ENCODE results near the gene EDN3. TPM values are rescaled to one million over a fixed set of nuclear protein-coding genes. Genes with fewer than 3 reads are reported as not detected.

Gene EDN3
- total RNA-seq, 1 donor from 2014 or later = not detected

DNA sequence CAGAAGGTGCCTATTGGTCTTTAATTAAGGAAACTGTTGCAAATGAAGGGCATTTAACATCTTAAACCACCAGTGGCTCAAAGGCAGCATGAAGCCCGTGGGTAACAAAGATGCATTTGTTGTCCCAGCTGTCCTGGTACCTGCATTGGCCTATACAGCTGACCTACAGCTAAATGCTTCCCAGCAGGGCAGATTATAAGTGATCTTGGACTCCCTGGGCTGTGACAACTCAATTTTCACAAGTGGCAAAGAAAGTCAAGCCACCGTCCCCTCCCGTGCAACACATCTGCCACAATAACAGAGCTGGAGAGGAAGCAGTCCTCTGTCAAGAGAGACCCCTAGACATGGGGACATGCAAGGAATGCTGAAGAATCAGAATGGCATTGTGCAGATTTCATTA is 31.5 kb upstream of the EDN3 start:
- TF ChIP-seq, protein P1, sequence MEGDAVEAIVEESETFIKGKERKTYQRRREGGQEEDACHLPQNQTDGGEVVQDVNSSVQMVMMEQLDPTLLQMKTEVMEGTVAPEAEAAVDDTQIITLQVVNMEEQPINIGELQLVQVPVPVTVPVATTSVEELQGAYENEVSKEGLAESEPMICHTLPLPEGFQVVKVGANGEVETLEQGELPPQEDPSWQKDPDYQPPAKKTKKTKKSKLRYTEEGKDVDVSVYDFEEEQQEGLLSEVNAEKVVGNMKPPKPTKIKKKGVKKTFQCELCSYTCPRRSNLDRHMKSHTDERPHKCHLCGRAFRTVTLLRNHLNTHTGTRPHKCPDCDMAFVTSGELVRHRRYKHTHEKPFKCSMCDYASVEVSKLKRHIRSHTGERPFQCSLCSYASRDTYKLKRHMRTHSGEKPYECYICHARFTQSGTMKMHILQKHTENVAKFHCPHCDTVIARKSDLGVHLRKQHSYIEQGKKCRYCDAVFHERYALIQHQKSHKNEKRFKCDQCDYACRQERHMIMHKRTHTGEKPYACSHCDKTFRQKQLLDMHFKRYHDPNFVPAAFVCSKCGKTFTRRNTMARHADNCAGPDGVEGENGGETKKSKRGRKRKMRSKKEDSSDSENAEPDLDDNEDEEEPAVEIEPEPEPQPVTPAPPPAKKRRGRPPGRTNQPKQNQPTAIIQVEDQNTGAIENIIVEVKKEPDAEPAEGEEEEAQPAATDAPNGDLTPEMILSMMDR (conservative IDR thresholded peaks at IDR 0.05; ENCODE audit: low read depth, low read length) = no peak

DNA sequence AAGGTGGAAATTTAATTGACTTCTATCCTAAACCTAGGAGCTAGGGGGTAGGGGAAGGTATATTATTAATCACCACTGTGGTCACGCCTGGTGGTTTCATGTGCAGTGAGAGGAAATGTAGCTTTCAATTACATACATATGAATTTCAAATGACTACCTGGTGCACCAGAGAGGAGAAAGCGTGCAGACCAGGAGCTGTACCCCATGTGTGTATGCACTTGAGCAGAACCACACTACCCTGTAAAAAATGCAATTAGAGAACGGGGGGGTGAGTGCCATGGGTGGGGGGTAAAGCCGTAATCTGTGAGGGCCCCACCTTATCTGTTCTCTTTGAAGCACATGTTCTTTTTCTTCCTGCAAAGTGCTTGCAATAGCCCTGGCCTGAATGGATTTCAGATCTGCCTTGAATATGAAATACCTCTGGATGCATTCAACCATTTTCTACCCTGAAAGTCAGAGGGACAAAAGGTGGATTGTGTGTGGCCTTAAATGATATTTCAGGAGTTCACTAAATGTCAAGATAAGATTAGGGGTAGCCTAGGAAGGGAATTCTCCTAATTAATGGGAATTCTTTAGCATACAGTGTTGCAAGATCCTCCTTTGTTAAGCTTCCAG is 30.9 kb upstream of the EDN3 start:
- no peak for DNase-seq (ENCODE audit: low read depth)
- TF ChIP-seq, protein P1 (conservative IDR thresholded peaks at IDR 0.05; ENCODE audit: low read depth, low read length) = no peak

More for the DNA sequence above, 31.5 kb upstream of the EDN3 start:
- no peak overlapping the region for H3K4me3 ChIP-seq (ENCODE audit: low read depth, low read length)
- no peak for DNase-seq (ENCODE audit: low read depth)

DNA sequence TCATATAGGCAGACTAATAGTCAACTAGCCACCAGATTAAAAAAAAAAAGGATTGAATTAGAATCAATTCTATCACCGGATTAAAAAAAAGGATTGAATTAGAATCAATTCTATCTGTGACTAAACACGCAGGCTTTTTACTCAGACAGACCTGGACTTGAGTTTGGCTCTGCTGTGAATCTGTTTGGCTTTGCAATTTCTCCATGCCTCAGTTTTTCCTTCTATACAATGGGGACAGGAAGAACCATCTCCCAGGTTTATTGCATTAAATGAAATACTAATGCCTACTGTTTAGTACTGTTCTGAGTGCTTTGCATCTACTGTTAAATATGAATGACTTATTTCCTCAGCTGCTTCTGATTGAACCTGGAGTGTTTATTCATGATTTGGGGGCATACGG is 30.0 kb upstream of the EDN3 start:
- no peak for DNase-seq (ENCODE audit: low read depth)
- no peak overlapping the region for H3K4me3 ChIP-seq (ENCODE audit: low read depth, low read length)
- TF ChIP-seq, protein P1 (conservative IDR thresholded peaks at IDR 0.05; ENCODE audit: low read depth, low read length) = no peak

More for the DNA sequence above, 30.9 kb upstream of the EDN3 start:
- no peak overlapping the region for H3K4me3 ChIP-seq (ENCODE audit: low read depth, low read length)

DNA sequence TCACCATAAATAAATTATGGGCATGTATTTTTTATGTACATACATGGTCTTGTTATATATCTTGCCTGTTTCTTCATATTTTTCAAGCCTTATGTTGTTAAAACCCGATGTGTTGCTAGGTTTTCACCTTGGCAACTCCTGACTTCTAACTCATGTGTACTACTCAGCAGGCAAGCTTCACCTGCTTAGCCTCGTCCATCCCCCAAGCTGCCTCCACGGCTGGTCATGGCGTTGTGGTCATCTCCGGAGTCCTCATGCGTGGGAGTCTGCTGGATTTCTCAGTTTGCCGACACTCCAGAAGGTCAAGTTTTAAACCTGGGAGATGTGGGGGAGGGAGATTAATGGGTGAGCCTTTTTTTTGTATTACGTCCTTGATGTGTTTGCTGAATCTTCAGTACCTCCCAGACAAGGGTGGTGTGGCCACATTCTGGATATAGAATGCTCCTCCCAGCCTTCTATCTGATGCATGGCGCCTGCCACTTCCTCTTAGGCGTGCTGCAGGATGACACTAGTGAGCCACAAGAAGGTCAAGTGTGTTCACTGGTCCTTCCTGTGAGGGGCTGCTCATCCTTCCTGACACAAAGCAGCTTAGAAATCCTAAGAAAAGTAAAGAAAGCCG is 26.6 kb upstream of the EDN3 start:
- DNase-seq (ENCODE audit: low read depth) = no peak
- TF ChIP-seq, protein P1 (conservative IDR thresholded peaks at IDR 0.05; ENCODE audit: low read depth, low read length) = no peak
- H3K4me3 ChIP-seq (ENCODE audit: low read depth, low read length) = no peak overlapping the region

DNA sequence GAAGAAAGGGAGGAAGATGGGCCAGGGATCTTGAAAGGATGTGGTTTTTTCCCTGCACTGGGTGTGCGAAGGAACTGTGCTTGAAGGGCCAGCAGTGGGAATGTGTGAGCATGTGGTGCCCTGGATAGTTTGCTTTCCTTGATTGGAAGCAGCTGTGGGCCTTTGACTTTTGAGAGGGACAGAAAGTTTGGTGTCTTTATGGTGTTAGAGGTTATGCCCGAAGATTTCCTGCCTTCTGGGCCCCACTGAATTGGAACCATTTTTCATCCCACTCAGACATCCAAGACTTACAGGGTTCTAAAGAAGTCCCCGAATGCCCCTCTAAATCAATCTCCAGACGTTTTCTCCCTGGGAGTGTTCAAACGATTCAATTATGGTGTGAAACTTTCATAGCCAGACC is 23.5 kb upstream of the EDN3 start:
- no peak overlapping the region for H3K4me3 ChIP-seq (ENCODE audit: low read depth, low read length)
- no peak for DNase-seq (ENCODE audit: low read depth)
- TF ChIP-seq, protein P1 (conservative IDR thresholded peaks at IDR 0.05; ENCODE audit: low read depth, low read length) = no peak

DNA sequence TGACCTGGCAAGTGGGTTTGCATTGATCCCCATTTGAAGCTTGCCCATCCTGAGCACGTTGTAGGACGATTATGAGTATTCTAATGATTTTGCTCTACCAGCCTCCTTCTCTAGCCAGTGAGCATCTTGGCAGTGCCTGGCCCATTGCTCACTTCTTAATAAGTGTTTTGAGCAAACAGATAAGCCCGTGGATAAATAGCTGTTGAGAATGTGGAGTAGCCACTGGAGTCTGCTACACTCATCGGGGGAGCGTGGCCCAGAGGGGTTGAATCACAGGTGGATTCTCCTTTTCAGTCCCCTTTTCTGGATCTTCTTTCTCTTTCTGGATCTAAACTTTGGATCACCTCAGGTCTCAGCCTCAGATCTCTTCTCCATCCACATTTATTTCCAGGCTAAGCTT is 15.9 kb upstream of the EDN3 start:
- TF ChIP-seq, protein P1 (conservative IDR thresholded peaks at IDR 0.05; ENCODE audit: low read depth, low read length) = no peak
- DNase-seq (ENCODE audit: low read depth) = no peak
- no peak overlapping the region for H3K4me3 ChIP-seq (ENCODE audit: low read depth, low read length)

DNA sequence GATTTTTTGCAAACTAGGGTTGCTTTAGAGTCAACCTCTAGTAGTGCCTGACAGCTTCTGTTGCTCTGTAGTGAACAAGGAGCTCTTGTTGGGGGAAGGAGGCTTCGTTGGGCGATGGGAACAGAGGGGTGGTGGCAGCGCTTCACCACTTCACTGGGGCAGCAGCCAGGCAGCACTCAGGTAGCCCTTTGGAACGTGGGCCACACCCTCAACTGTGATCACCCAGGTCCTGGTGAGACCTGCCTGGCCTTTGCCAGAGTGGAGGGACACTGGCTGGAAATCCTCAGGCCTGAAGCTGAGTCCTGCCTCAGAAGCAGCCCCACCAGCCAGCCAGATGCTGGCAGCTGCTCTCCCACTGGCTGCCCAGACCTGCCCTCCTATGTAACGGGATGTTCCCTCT is 10.4 kb upstream of the EDN3 start:
- DNase-seq (ENCODE audit: low read depth) = no peak
- TF ChIP-seq, protein P1 (conservative IDR thresholded peaks at IDR 0.05; ENCODE audit: low read depth, low read length) = no peak
- H3K4me3 ChIP-seq (ENCODE audit: low read depth, low read length) = no peak overlapping the region
